ENCODE measurements around the gene ROCK1.

GRCh38 chr18:21047126-21047525 lies 64.5 kb downstream of the ROCK1 start:
- TF ChIP-seq CTCF (IDR thresholded peaks at IDR 0.05), result no peak
- no peak for TF ChIP-seq EZH2 (IDR thresholded peaks at IDR 0.05; ENCODE audit: borderline replicate concordance, insufficient read depth, low read depth, low read length, poor library complexity, severe bottlenecking)
